Neural progenitor cell (in vitro differentiated cells): ENCODE measurements around the gene ZSWIM6. TPM values are rescaled to one million over a fixed set of nuclear protein-coding genes. Genes with fewer than 3 reads are reported as not detected.

Experiments
- DNase-seq: peaks from one replicate; pipeline ENCODE4 v3.0.0-alpha.2; 2016; ENCODE audit warnings: low spot score
- H2AFZ ChIP-seq: fragments of 200-600 bp; sonication (generic); replicated peaks from 2 replicates; pipeline ENCODE4 v1.6.1; 2016; ENCODE audit warnings: antibody characterized with exemption
- H3F3A ChIP-seq: fragments of 200-600 bp; sonication (generic); 2 replicates; pipeline ENCODE4 v1.6.1; 2016; ENCODE audit warnings: antibody characterized with exemption, low read depth
- H3K27ac ChIP-seq: fragments of 200-600 bp; sonication (generic); 2 replicates; pipeline ENCODE4 v1.5.1; 2016; ENCODE audit warnings: mild to moderate bottlenecking
- H3K27me3 ChIP-seq: fragments of 200-600 bp; sonication (generic); 2 replicates; pipeline ENCODE4 v1.6.1; 2016; ENCODE audit warnings: mild to moderate bottlenecking, moderate library complexity
- H3K36me3 ChIP-seq: fragments of 200-600 bp; sonication (generic); 2 replicates; pipeline ENCODE4 v1.5.1; 2016
- H3K4me1 ChIP-seq: fragments of 200-600 bp; sonication (generic); 2 replicates; pipeline ENCODE4 v1.6.1; 2016; ENCODE audit warnings: mixed run types
- H3K4me2 ChIP-seq: fragments of 200-600 bp; sonication (generic); 2 replicates; pipeline ENCODE4 v1.6.1; 2016
- H3K4me3 ChIP-seq: fragments of 200-600 bp; sonication (generic); 2 replicates; pipeline ENCODE4 v1.5.1; 2016
- H3K79me2 ChIP-seq: fragments of 200-600 bp; sonication (generic); 2 replicates; pipeline ENCODE4 v1.6.1; 2016; ENCODE audit warnings: low read depth
- H3K9ac ChIP-seq: fragments of 200-600 bp; sonication (generic); 2 replicates; pipeline ENCODE4 v1.6.1; 2016
- H3K9me3 ChIP-seq: fragments of 200-600 bp; sonication (generic); 2 replicates; pipeline ENCODE4 v1.5.1; 2016; ENCODE audit warnings: low read depth
- H4K20me1 ChIP-seq: fragments of 200-600 bp; sonication (generic); 2 replicates; pipeline ENCODE4 v1.6.1; 2016; ENCODE audit warnings: low read depth
- H3K27ac Mint-ChIP-seq: 3 replicates; pipeline ENCODE4 v1.8.0; 2021; ENCODE audit warnings: mixed read lengths
- H3K27me3 Mint-ChIP-seq: 2 replicates; pipeline ENCODE4 v1.8.0; 2022; ENCODE audit warnings: low read depth, mild to moderate bottlenecking, inconsistent platforms, moderate library complexity, mixed read lengths; ENCODE audit not compliant: insufficient read depth
- H3K36me3 Mint-ChIP-seq: 3 replicates; pipeline ENCODE4 v1.8.0; 2021; ENCODE audit warnings: mixed read lengths
- H3K4me1 Mint-ChIP-seq: 3 replicates; pipeline ENCODE4 v1.8.0; 2021; ENCODE audit warnings: mixed read lengths
- H3K4me3 Mint-ChIP-seq: 3 replicates; pipeline ENCODE4 v1.8.0; 2021; ENCODE audit warnings: mild to moderate bottlenecking, moderate library complexity, mixed read lengths
- H3K9me3 Mint-ChIP-seq: 3 replicates; pipeline ENCODE4 v1.8.0; 2020; ENCODE audit warnings: mixed read lengths
- EZH2 ChIP-seq: fragments of 200-600 bp; sonication (generic); IDR thresholded peaks from 2 replicates; pipeline ENCODE4 v1.6.1; 2017; ENCODE audit warnings: antibody characterized with exemption, mild to moderate bottlenecking, moderate library complexity
- EZH2phosphoT487 ChIP-seq: fragments of 200-600 bp; sonication (generic); IDR thresholded peaks from 2 replicates; pipeline ENCODE4 v1.6.1; 2017; ENCODE audit warnings: antibody characterized with exemption
- total RNA-seq: library from RNA; depleted of rRNA; stranded (reverse); fragments of >200 nt; gene quantifications from 2 replicates; pipeline ENCODE4 v1.2.3, GENCODE V29; 2015; ENCODE audit warnings: low replicate concordance
- TF ChIP-seq, protein P1 (sequence below): fragments of 200-600 bp; sonication (generic); IDR thresholded peaks from 2 replicates; pipeline ENCODE4 v1.5.1; 2017; ENCODE audit warnings: antibody characterized with exemption, mild to moderate bottlenecking

ZSWIM6 gene
- total RNA-seq, 1 donor from 2014 or later = 32.2 TPM

GRCh38 chr5:61595426-61595825 is 263.4 kb downstream of the ZSWIM6 start:
- no peak overlapping the region for H3K27ac Mint-ChIP-seq
- no peaks in the 10 kb centered on the region for H3K79me2 ChIP-seq
- H3K4me3 ChIP-seq = no peak overlapping the region
- no peaks in the 10 kb centered on the region for H4K20me1 ChIP-seq
- H3K4me1 Mint-ChIP-seq = peaks cover 8% of the 10 kb centered on the region
- peaks cover 10% of the 10 kb centered on the region for H3K4me1 ChIP-seq
- TF ChIP-seq EZH2 (no peak), EZH2phosphoT487 (no peak)
- TF ChIP-seq, protein P1, sequence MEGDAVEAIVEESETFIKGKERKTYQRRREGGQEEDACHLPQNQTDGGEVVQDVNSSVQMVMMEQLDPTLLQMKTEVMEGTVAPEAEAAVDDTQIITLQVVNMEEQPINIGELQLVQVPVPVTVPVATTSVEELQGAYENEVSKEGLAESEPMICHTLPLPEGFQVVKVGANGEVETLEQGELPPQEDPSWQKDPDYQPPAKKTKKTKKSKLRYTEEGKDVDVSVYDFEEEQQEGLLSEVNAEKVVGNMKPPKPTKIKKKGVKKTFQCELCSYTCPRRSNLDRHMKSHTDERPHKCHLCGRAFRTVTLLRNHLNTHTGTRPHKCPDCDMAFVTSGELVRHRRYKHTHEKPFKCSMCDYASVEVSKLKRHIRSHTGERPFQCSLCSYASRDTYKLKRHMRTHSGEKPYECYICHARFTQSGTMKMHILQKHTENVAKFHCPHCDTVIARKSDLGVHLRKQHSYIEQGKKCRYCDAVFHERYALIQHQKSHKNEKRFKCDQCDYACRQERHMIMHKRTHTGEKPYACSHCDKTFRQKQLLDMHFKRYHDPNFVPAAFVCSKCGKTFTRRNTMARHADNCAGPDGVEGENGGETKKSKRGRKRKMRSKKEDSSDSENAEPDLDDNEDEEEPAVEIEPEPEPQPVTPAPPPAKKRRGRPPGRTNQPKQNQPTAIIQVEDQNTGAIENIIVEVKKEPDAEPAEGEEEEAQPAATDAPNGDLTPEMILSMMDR = no peak
- H3K9me3 Mint-ChIP-seq = peaks cover 6% of the 10 kb centered on the region
- H2AFZ ChIP-seq = no peak overlapping the region
- H3K4me3 Mint-ChIP-seq = no peak overlapping the region
- H3K4me2 ChIP-seq = no peak overlapping the region
- H3K9me3 ChIP-seq = no peaks in the 10 kb centered on the region
- no peak overlapping the region for H3K27ac ChIP-seq
- DNase-seq = no peak
- H3K27me3 ChIP-seq = no peaks in the 10 kb centered on the region
- H3K27me3 Mint-ChIP-seq = peaks cover 2% of the 10 kb centered on the region
- no peaks in the 10 kb centered on the region for H3K36me3 ChIP-seq
- H3K36me3 Mint-ChIP-seq = peaks cover 2% of the 10 kb centered on the region
- H3K9ac ChIP-seq = no peak overlapping the region
- H3F3A ChIP-seq = peaks cover 4% of the 10 kb centered on the region

Other genes with a start within 250 kb of the ZSWIM6 start
- 29.5 and 40.9 TPM in 2 replicates for gene SMIM15, start 169.8 kb upstream of the ZSWIM6 start, total RNA-seq